Measurements from ENCODE around the gene MAN1A1. TPM values are rescaled to one million over a fixed set of nuclear protein-coding genes. Genes with fewer than 3 reads are reported as not detected.
A peak's percentile ranks its signal among the peaks of the same experiment; 100 is the strongest.
"Not testable (repeated sequence)": the region's sequence is repeated elsewhere in the genome, so short reads cannot be mapped to it uniquely, and the experiment has no call there.

MAN1A1 gene
- 45.9 TPM for total RNA-seq

DNA sequence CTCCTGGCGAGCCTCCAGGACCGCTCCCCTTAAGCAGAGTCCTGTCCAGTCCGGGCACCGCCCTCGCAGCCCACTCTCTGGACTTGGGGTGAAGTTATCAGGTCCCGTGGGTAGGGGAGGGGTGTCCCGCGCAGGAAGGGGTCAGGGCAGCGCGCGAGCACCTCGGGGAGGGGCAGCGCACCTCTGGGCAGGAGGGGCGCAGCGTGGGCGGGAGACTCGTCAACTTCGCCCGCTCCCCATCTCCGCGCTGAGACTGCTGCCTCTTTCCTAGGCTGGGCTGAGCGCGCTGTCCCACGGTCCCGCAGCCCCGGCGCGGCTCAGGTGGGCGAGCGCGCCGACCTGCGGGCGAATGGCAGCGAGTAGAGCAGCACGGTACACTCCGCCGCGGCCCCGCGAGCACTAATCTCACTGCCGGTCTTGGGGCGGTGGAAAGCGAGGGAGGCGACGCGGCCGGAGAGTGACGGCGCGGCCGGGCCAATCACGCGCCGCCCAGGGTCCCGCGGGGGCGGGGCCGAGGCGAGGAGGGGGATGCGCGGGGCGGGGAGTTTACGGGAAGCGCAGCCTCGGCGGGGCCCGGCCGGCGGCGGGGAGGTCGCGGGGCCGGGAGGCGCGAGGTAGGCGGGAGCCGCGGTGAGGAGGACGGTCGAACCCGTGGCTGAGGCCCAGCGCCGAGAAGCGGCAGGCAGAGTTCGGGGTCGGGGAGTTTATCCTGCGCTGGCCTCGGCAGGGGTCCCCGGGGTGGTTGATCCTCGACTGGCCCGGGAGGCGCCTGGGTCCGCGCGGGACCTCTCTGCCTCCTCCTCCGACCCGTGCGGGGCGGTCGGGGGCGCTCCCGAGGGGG lies at the start of gene MAN1A1:
MAN1A1 (minus strand) TSS at position 401 of the 841 bp plus-strand sequence. CDS start 696 bp downstream, outside the sequence.
- Histone ChIP-seq H3K9me3 (ENCODE audit: control insufficient read depth in 3 of 3, low read length in 3 of 3) (no peaks in the 10 kb centered on the region), H3K27ac (ENCODE audit: low read depth, low read length) (peak within 1 kb of the TSS; percentile 95), H3K4me1 (ENCODE audit: control insufficient read depth in 3 of 3, insufficient read depth in 3 of 3, low read length in 3 of 3) (peaks cover 8 to 11% (median 10%) of the 10 kb centered on the region in 3 donors), H3K27me3 (ENCODE audit: control insufficient read depth in 3 of 3, insufficient read depth in 3 of 3, low read length in 3 of 3) (peaks cover 4 to 16% (median 7%) of the 10 kb centered on the region in 3 donors), H3K36me3 (ENCODE audit: control insufficient read depth in 3 of 3, insufficient read depth in 3 of 3, low read length in 3 of 3) (no peaks in the 10 kb centered on the region), H3K9ac (ENCODE audit: low read depth in 1 of 3, low read length in 3 of 3) (peak within 1 kb of the TSS; percentile 77 to 87 (median 82)), H3K4me3 (ENCODE audit: low read length in 3 of 3) (peak within 1 kb of the TSS; percentile 70 to 87 (median 81))

DNA sequence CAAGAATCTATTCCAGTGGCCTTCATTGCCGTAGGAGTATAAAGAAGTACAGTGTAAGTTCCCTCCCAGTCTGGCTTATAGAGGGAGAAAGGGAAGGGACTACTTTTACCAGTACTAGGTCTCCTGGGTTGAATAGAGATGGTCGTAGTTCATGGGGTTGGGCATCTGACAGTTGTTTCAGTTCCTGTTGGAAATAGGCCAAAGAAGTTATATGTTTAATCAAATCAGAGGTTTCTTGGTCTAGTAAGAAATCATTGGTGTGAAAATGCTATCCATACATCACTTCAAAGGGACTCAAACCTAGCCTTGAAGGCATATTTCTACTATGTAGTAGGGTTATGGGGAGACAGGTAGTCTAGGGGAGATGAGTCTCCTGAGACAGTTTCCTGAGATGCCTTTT lies 45.6 kb upstream of the MAN1A1 start:
- Histone ChIP-seq H3K36me3 (ENCODE audit: control insufficient read depth in 3 of 3, insufficient read depth in 3 of 3, low read length in 3 of 3) (no peaks in the 10 kb centered on the region), H3K4me1 (ENCODE audit: control insufficient read depth in 3 of 3, insufficient read depth in 3 of 3, low read length in 3 of 3) (no peaks in the 10 kb centered on the region), H3K27ac (ENCODE audit: low read depth, low read length) (no peak overlapping the region), H3K9me3 (ENCODE audit: control insufficient read depth in 3 of 3, low read length in 3 of 3) (no peaks in the 10 kb centered on the region), H3K4me3 (ENCODE audit: low read length in 3 of 3) (no peak overlapping the region), H3K9ac (ENCODE audit: low read depth in 1 of 3, low read length in 3 of 3) (no peak overlapping the region), H3K27me3 (ENCODE audit: control insufficient read depth in 3 of 3, insufficient read depth in 3 of 3, low read length in 3 of 3) (no peaks in the 10 kb centered on the region)

GRCh38 chr6:119390247-119390793 lies 40.8 kb upstream of the MAN1A1 start:
- no peaks in the 10 kb centered on the region for H3K36me3 ChIP-seq (ENCODE audit: control insufficient read depth in 3 of 3, insufficient read depth in 3 of 3, low read length in 3 of 3)
- no peaks in the 10 kb centered on the region for H3K4me1 ChIP-seq (ENCODE audit: control insufficient read depth in 3 of 3, insufficient read depth in 3 of 3, low read length in 3 of 3)
- no peak overlapping the region for H3K4me3 ChIP-seq (ENCODE audit: low read length in 3 of 3)
- H3K9ac ChIP-seq (ENCODE audit: low read depth in 1 of 3, low read length in 3 of 3), result no peak overlapping the region
- no peaks in the 10 kb centered on the region for H3K9me3 ChIP-seq (ENCODE audit: control insufficient read depth in 3 of 3, low read length in 3 of 3)
- H3K27ac ChIP-seq (ENCODE audit: low read depth, low read length), result no peak overlapping the region
- no peaks in the 10 kb centered on the region for H3K27me3 ChIP-seq (ENCODE audit: control insufficient read depth in 3 of 3, insufficient read depth in 3 of 3, low read length in 3 of 3)

GRCh38 chr6:119385994-119386393 lies 36.4 kb upstream of the MAN1A1 start:
- Histone ChIP-seq H3K4me1 (ENCODE audit: control insufficient read depth in 3 of 3, insufficient read depth in 3 of 3, low read length in 3 of 3) (no peaks in the 10 kb centered on the region), H3K36me3 (ENCODE audit: control insufficient read depth in 3 of 3, insufficient read depth in 3 of 3, low read length in 3 of 3) (no peaks in the 10 kb centered on the region), H3K4me3 (ENCODE audit: low read length in 3 of 3) (no peak overlapping the region), H3K27ac (ENCODE audit: low read depth, low read length) (no peak overlapping the region), H3K27me3 (ENCODE audit: control insufficient read depth in 3 of 3, insufficient read depth in 3 of 3, low read length in 3 of 3) (no peaks in the 10 kb centered on the region), H3K9ac (ENCODE audit: low read depth in 1 of 3, low read length in 3 of 3) (no peak overlapping the region), H3K9me3 (ENCODE audit: control insufficient read depth in 3 of 3, low read length in 3 of 3) (no peaks in the 10 kb centered on the region)

GRCh38 chr6:119384444-119384843 lies 34.9 kb upstream of the MAN1A1 start:
- no peak overlapping the region for H3K4me3 ChIP-seq (ENCODE audit: low read length in 3 of 3)
- no peaks in the 10 kb centered on the region for H3K4me1 ChIP-seq (ENCODE audit: control insufficient read depth in 3 of 3, insufficient read depth in 3 of 3, low read length in 3 of 3)
- no peaks in the 10 kb centered on the region for H3K27me3 ChIP-seq (ENCODE audit: control insufficient read depth in 3 of 3, insufficient read depth in 3 of 3, low read length in 3 of 3)
- H3K9ac ChIP-seq (ENCODE audit: low read depth in 1 of 3, low read length in 3 of 3), result no peak overlapping the region
- no peak overlapping the region for H3K27ac ChIP-seq (ENCODE audit: low read depth, low read length)
- H3K36me3 ChIP-seq (ENCODE audit: control insufficient read depth in 3 of 3, insufficient read depth in 3 of 3, low read length in 3 of 3), result no peaks in the 10 kb centered on the region
- peaks cover 0 to 3% (median 0%) of the 10 kb centered on the region in 3 donors for H3K9me3 ChIP-seq (ENCODE audit: control insufficient read depth in 3 of 3, low read length in 3 of 3)

DNA sequence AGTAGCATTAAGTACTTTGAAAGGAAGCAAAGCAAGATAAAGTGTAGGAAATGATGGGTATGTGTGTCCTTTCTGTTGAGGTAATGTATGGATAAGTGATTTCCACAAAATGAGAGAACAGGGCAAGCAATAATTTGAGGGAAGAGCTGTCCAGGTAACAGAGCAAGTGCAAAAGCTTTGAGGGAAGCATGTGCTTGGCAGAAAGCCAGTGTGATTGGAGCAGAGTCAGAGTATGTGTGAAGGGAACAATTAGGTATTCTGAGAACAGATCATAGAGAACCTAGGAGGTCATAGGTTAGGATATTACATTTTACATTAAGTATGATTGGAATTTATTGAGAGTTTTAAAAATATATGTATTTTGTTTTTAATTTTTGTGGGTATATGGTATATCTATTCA lies 30.2 kb upstream of the MAN1A1 start:
- Histone ChIP-seq H3K9me3 (ENCODE audit: control insufficient read depth in 3 of 3, low read length in 3 of 3) (peaks cover 0 to 3% (median 0%) of the 10 kb centered on the region in 3 donors), H3K27ac (ENCODE audit: low read depth, low read length) (no peak overlapping the region), H3K27me3 (ENCODE audit: control insufficient read depth in 3 of 3, insufficient read depth in 3 of 3, low read length in 3 of 3) (no peaks in the 10 kb centered on the region), H3K4me1 (ENCODE audit: control insufficient read depth in 3 of 3, insufficient read depth in 3 of 3, low read length in 3 of 3) (no peaks in the 10 kb centered on the region), H3K9ac (ENCODE audit: low read depth in 1 of 3, low read length in 3 of 3) (no peak overlapping the region), H3K4me3 (ENCODE audit: low read length in 3 of 3) (no peak overlapping the region), H3K36me3 (ENCODE audit: control insufficient read depth in 3 of 3, insufficient read depth in 3 of 3, low read length in 3 of 3) (no peaks in the 10 kb centered on the region)

- not testable (repeated sequence) for H3K4me1 ChIP-seq (ENCODE audit: control insufficient read depth in 3 of 3, insufficient read depth in 3 of 3, low read length in 3 of 3); H3K36me3 ChIP-seq (ENCODE audit: control insufficient read depth in 3 of 3, insufficient read depth in 3 of 3, low read length in 3 of 3); H3K4me3 ChIP-seq (ENCODE audit: low read length in 3 of 3); H3K27me3 ChIP-seq (ENCODE audit: control insufficient read depth in 3 of 3, insufficient read depth in 3 of 3, low read length in 3 of 3); H3K27ac ChIP-seq (ENCODE audit: low read depth, low read length); H3K9ac ChIP-seq (ENCODE audit: low read depth in 1 of 3, low read length in 3 of 3); H3K9me3 ChIP-seq (ENCODE audit: control insufficient read depth in 3 of 3, low read length in 3 of 3)
Measured at GRCh38 chr6:119377043-119377442, 27.5 kb upstream of the MAN1A1 start.

DNA sequence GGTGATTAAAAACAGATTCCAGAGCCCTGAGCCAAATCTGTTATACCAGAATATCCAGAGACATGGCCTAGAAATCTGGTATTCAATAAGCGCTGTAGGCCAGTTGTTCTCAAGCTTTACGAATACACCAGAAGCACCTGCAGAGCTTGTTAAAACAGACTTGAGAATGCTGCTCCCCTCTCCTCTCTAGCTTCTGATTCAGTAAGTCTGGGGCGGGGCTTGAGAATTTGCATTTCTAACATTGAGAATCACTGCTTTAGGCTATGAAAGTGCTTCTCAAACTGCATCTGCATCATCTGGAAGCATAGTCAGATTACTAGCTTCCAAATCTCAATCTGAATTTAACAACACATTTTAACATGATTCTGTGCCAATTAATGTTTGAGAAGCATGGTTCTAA lies 20.5 kb upstream of the MAN1A1 start:
- Histone ChIP-seq H3K36me3 (ENCODE audit: control insufficient read depth in 3 of 3, insufficient read depth in 3 of 3, low read length in 3 of 3) (no peaks in the 10 kb centered on the region), H3K9me3 (ENCODE audit: control insufficient read depth in 3 of 3, low read length in 3 of 3) (no peaks in the 10 kb centered on the region), H3K27me3 (ENCODE audit: control insufficient read depth in 3 of 3, insufficient read depth in 3 of 3, low read length in 3 of 3) (no peaks in the 10 kb centered on the region), H3K4me3 (ENCODE audit: low read length in 3 of 3) (no peak overlapping the region), H3K27ac (ENCODE audit: low read depth, low read length) (no peak overlapping the region), H3K9ac (ENCODE audit: low read depth in 1 of 3, low read length in 3 of 3) (no peak overlapping the region), H3K4me1 (ENCODE audit: control insufficient read depth in 3 of 3, insufficient read depth in 3 of 3, low read length in 3 of 3) (no peaks in the 10 kb centered on the region)

GRCh38 chr6:119368921-119369320 lies 19.4 kb upstream of the MAN1A1 start:
- Histone ChIP-seq H3K27ac (ENCODE audit: low read depth, low read length) (no peak overlapping the region), H3K36me3 (ENCODE audit: control insufficient read depth in 3 of 3, insufficient read depth in 3 of 3, low read length in 3 of 3) (no peaks in the 10 kb centered on the region), H3K27me3 (ENCODE audit: control insufficient read depth in 3 of 3, insufficient read depth in 3 of 3, low read length in 3 of 3) (no peaks in the 10 kb centered on the region), H3K4me1 (ENCODE audit: control insufficient read depth in 3 of 3, insufficient read depth in 3 of 3, low read length in 3 of 3) (no peaks in the 10 kb centered on the region), H3K9ac (ENCODE audit: low read depth in 1 of 3, low read length in 3 of 3) (no peak overlapping the region), H3K9me3 (ENCODE audit: control insufficient read depth in 3 of 3, low read length in 3 of 3) (no peaks in the 10 kb centered on the region), H3K4me3 (ENCODE audit: low read length in 3 of 3) (no peak overlapping the region)

- Histone ChIP-seq H3K4me1 (ENCODE audit: control insufficient read depth in 3 of 3, insufficient read depth in 3 of 3, low read length in 3 of 3) (no peaks in the 10 kb centered on the region), H3K9me3 (ENCODE audit: control insufficient read depth in 3 of 3, low read length in 3 of 3) (no peaks in the 10 kb centered on the region), H3K9ac (ENCODE audit: low read depth in 1 of 3, low read length in 3 of 3) (no peak overlapping the region), H3K27ac (ENCODE audit: low read depth, low read length) (no peak overlapping the region), H3K4me3 (ENCODE audit: low read length in 3 of 3) (no peak overlapping the region), H3K36me3 (ENCODE audit: control insufficient read depth in 3 of 3, insufficient read depth in 3 of 3, low read length in 3 of 3) (no peaks in the 10 kb centered on the region), H3K27me3 (ENCODE audit: control insufficient read depth in 3 of 3, insufficient read depth in 3 of 3, low read length in 3 of 3) (no peaks in the 10 kb centered on the region)
Measured at GRCh38 chr6:119361209-119361608, 11.6 kb upstream of the MAN1A1 start.
